K562 treated with DMSO at 1 percent for 48 hours (cell line): ENCODE data around the gene MXRA7. TPM values are rescaled to one million over a fixed set of nuclear protein-coding genes. Genes with fewer than 3 reads are reported as not detected.

ENCODE experiments used
- total RNA-seq: library from RNA; unstranded; fragments of 300-600 nt; gene quantifications from 2 replicates; pipeline ENCODE4 v1.2.3, GENCODE V29; 2022; ENCODE audit warnings: low replicate concordance; ENCODE audit errors: extremely low read depth

The MXRA7 gene, protein sequence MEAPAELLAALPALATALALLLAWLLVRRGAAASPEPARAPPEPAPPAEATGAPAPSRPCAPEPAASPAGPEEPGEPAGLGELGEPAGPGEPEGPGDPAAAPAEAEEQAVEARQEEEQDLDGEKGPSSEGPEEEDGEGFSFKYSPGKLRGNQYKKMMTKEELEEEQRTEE
- total RNA-seq = not detected in 2 replicates

DNA sequence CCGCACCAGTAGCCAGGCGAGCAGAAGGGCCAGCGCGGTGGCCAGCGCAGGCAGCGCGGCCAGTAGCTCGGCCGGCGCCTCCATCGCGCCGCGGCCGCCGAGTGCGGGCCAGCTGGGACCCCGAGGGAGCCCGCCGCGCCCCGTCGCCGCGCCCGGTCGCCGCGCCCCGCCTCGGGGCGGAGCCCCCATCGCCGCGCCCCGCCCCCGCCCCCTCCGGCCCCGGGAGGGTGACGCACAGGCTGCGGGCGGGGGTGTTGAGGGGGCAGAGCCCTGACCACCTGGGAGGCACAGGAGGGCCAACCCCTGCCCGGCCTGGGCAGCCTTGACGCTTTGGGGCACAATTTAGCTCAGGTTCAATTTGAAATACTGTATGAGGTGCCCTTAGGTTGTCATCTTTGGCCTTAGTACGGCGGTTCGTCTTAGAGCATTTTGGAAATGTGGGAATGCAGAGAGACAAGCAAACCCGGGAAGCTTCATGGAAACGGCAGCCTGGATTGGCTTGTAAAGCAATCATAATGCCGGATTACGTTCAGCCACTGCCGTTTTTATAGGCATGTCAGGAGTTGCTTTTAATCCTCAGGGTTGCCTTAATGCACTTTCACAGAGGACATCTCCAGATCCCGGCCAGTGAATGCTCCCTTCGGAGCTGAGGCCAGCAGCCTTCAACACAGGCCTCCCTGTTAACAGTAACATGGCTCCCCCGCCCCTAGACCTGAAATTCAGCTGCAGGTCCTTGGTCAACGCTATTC, at the start of gene MXRA7:
TSS of gene MXRA7 (minus strand) at position 103 of the 749 bp plus-strand sequence. CDS start at position 84, 19 bp downstream.

DNA sequence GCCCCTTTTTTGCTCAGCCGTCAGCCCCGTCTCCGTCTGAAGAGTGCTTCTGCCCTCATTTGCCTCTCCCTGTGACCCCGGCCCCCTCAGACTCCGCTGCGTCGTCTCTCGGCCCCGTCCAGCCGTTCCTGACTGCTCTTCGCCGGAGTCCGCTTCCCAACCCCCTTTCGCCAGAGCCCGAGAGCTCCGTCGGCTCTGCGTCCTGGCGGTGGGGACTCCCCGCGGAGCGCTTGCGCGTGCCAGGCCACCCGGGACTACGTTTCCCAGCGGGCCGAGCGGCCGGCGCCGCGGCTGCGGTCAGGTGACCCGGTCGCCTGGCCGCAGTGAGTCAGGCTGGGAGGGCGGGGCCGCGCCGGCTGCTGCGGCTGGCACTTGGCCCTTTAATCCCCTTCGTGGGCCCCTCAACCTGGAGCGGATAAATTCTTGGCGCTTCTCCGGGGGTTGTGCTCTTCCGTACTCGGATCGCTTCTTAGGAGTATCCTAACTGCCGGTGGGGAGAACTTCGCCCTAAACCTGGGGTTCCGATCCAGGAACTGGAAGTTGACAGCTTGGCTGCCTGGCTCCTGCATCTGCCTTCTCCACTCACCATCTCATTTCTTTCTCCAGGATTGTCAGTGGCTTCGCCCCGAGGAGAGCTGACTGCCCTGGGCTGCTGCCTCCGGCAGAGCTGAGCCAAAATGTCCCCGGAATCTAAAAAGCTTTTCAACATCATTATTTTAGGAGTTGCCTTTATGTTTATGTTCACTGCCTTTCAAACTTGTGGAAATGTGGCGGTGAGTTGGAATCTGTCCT, 27.1 kb upstream of the MXRA7 start, which contains the start of gene MFSD11:
TSS of gene MFSD11 (plus strand) at position 444 of the 792 bp plus-strand sequence. CDS start at position 678, 234 bp downstream.

DNA sequence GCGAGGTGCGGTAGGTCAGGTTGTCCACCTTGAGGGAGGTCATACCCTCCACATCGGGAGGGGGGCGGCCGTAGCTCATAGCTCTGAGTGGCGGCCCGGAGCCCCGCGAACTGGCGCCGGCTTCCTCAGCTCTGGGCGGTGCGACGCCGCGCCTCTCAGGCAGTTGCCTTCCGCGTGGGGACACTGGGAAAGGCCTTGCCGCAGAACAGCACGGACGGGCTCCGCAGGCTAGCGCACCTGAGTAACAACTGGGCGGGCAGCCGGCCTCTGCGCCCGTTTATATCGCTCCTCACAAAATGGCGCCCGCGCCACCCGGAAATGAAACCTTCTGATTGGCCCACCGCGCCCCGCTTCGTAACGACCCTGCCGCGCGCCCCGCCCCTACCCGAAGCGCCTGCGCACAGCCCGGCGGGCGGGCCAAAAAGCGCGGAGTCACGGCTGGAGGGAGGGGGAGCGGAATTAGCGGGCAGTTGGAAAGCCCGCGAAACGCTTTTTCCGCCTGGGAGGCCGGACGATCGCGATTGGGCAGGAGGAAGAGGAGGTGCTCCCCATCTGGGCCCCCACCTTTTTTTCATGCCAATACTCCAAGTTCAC, 26.4 kb upstream of the MXRA7 start, which contains the start of gene SRSF2:
TSS of gene SRSF2 (minus strand) at position 250 of the 594 bp plus-strand sequence. CDS start at position 79, 171 bp downstream.

DNA sequence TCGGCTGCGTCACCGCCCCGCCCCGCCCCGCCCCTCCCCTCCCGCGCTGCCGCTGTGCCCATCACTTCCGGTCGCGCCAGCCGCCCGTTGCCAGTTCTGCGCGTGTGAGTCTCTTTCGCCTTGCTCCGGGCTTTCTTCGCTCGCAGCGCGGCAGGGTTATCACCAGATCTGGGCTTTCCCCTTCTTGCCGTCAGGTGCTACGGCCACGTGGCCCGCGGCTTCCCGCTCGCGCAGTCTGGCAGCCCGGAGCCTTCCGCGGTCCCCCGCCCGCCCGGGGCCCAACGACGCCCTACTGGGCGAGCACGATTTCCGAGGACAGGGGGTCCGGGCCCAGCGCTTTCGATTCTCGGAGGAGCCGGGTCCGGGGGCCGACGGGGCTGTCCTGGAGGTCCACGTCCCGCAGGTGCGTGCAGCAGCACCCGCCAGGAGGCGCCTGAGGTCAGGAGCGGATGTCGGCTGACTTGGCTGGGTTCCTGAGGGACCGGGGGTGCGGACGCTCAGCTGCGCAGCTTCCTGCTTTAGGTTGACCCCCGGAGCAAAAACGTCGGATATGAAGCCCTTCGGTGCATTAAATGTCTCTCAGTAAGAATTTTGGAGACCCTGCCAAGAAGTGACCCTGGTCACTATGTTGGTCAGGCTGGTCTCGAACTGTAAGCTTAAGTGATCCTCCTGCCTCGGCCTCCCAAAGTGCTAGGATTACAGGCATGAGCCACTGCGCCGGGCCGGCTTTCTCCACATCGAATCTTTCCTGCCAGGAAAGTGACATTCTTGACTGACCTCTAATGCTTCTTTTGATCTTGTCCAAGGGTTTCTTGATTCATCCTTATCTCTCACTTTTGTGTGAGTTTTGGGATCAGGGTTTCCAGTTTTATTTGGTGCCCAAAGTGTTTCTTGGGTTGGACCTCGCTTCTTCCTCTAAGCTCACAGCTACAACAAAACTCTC, 16.3 kb upstream of the MXRA7 start, which contains the start of gene METTL23:
TSS of gene METTL23 (plus strand) at position 64 of the 943 bp plus-strand sequence. CDS start 2,872 bp downstream, outside the sequence.

DNA sequence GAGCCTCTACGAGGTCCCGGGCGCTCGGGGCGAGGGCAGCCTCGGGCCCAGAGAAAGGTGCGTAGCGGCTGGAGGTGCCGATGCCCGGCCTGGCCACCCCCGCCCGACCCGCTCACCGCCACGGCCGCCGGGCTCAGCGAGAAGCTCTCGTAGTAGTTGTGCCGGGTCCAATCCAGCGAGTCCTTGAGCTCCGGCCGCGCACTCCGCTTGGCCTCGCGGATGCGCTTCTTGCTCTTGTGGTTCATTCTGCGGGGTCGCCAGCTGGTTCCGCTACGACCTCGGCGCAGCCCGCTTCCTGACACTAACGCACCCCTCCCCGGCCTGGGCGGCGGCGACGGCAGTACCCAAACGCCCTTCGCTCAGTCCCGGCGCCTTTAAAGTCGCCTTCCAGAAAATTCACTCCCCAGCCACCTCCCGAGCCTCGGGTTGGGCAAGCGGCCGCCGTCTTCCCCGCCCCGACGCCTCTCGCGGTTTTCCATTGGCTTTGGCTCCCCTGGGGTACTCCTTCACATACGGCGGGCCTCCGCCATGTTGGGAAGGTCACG, 15.5 kb upstream of the MXRA7 start, which contains the start of gene JMJD6:
TSS of gene JMJD6 (minus strand) at position 376 of the 545 bp plus-strand sequence. CDS start at position 245, 131 bp downstream.

DNA sequence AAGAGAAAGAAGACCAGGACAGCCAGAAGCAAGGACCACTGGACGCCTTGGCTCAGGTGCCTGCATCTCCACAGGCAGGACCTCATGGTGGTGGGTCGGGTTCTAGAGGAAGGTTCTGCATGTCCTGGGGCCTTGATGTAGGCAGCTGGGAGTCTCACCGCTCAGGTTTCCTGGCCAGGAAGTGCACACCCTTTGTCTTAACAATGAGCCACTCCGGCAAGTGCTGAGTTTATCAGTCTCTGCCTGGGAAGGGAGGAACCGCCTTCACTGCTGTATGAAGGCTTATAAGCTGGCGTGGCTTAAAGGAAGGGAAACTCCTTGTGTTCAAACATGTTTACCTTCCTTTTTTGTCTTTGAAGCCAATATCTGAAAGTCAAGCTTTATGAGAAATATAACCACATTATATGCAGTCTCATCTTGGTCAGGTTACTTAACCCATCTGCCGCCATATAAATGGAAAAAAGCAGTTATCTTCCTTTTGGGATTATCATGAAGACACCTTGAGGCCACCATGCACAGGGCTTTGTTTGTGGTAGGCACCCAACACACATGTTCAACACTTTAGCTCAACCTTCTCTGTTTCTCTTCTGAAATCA, 67.1 kb downstream of the MXRA7 start, which contains the start of gene ST6GALNAC1:
TSS of gene ST6GALNAC1 (minus strand) at position 205 of the 596 bp plus-strand sequence. CDS start at position 86, 119 bp downstream.

Other genes starting within 250 kb of the MXRA7 start
- not detected in 2 replicates for gene AANAT, start 243.4 kb downstream of the MXRA7 start, total RNA-seq
- not detected in 2 replicates for gene RHBDF2, start 209.5 kb downstream of the MXRA7 start, total RNA-seq
- not detected in 2 replicates for gene CYGB, start 173.3 kb downstream of the MXRA7 start, total RNA-seq
- gene PRCD, start 170.9 kb downstream of the MXRA7 start, total RNA-seq = not detected in 2 replicates
- gene ST6GALNAC2, start 125.1 kb downstream of the MXRA7 start, total RNA-seq = not detected in 2 replicates
- gene ST6GALNAC1, start 67.2 kb downstream of the MXRA7 start, total RNA-seq = not detected in 2 replicates
- gene JMJD6, start 15.6 kb upstream of the MXRA7 start, total RNA-seq = not detected in 2 replicates
- gene METTL23, start 15.9 kb upstream of the MXRA7 start, total RNA-seq = not detected in 2 replicates
- 1,547 TPM in 1 of 2 replicates, not detected in the other for gene SRSF2, start 26.4 kb upstream of the MXRA7 start, total RNA-seq
- gene MFSD11, start 27.2 kb upstream of the MXRA7 start, total RNA-seq = not detected in 2 replicates
- not detected in 2 replicates for gene MGAT5B, start 157.4 kb upstream of the MXRA7 start, total RNA-seq